Neural progenitor cell (in vitro differentiated cells): ENCODE measurements around the gene SMOC2.

Source experiments
- CTCF ChIP-seq: fragments of 200-600 bp; sonication (generic); IDR thresholded peaks from 2 replicates; pipeline ENCODE4 v1.5.1; 2017; ENCODE audit warnings: antibody characterized with exemption, mild to moderate bottlenecking
- EZH2 ChIP-seq: fragments of 200-600 bp; sonication (generic); IDR thresholded peaks from 2 replicates; pipeline ENCODE4 v1.6.1; 2017; ENCODE audit warnings: antibody characterized with exemption, mild to moderate bottlenecking, moderate library complexity
- EZH2phosphoT487 ChIP-seq: fragments of 200-600 bp; sonication (generic); IDR thresholded peaks from 2 replicates; pipeline ENCODE4 v1.6.1; 2017; ENCODE audit warnings: antibody characterized with exemption

- TF ChIP-seq CTCF (no peak), EZH2 (no peak), EZH2phosphoT487 (no peak)
These were observed 161.6 kb downstream of the SMOC2 start for GRCh38 chr6:168602576-168602975.
